NCI-H524 treated with DMSO at 0.1 percent for 48 hours (cell line): Measurements from ENCODE around the gene RANBP6.

Experiments
- DNase-seq: peaks from one replicate; lab custom pipeline; 2025; lab: John Stamatoyannopoulos, UW

The RANBP6 gene

DNA sequence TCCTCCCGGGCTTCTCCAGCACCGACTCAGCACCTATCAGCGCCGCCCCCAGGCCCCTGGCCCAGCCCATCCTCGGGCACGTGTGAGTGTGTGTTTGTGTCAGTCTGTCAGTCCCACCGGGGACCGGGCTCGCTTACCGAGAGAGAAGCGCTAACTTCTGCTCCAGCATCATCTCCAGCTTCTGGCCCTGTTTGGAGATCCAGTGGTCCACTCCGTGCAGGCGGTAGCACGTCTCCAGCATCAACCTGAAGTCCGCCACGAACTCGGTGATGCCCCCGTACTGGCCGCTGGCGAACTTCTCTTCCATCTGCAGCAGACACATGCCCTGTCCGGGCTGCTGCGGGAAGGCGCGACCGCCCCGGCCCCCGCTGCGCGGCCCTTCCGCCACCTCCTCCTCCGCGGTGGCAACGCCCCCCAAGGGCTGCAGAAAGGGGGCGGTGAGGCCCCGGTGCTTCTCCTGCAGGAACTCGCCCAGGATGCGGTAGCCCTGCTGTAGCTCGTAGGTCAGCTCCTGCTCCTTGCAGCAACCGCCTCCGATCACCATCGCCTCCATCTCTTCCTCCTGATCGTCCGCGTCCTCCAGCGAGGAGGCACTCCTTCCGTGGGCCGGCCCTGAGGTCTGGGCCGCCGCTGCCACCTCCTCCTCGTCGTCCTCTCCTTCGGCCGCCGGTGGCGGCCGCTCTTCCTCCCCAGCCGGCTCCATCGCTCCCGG, 8.2 kb downstream of the RANBP6 start:
- no peak for DNase-seq

DNA sequence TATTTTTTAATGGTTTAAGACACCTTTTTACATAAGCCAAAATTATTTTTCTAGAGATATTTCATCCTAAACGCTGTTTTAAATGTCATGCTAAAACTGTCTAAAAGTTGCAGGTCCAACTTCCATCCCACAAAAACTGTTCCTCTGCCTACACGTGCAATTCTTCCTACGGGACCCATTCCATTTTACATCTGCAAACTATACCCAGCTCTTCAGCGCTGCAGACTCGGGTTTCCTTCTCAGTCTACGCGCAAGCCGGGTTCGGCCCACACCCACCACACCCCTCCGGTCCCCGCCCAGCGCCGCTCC, 8.7 kb downstream of the RANBP6 start:
- DNase-seq: peak; percentile 29

DNA sequence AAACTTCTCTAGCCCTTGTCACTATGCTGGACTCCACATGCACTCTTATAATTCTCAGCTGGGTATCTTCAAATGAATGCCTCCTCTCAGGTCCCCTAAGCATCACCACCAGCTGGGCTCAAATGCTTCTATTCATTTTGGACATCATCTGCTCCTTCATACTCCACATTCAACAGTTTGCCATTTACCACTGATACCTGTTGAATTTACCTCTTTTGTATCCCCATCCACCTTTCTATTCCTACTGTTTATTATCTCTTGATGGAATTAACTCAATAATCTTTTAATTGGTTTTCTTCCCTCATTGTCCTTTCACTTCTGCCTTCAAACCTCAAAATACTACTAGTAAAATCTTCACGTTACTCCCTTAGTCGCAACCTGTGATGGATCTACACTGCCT, 14.5 kb downstream of the RANBP6 start:
- DNase-seq: no peak

DNA sequence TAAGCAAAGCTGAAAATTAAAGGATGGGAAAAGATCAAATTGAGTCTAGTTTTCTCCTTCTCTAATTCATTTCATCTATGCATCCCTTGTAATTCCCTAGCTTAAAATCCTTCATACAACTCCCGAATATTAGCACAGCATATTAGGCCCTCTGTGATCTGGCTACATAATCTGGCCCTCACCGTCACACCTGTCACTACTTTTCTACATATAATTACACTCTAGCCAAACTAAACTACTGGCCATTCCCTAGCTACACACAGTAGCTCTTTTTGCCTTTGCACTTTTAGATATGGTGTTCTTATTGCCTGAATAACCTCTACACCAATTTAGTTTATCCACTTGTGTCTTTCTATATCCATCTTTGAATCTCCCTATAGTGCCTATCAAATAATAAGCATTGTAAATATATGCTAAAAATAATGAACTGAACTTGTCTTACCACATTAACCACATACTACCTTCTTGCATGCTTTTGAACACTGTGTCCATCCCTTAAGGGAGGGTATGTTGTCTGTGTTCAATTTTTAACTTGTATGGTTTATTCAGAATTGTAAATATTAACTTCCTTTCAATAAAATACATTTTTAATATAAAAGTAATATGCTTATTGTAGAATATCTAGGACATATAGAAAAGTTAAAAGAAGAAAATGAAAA, 15.9 kb downstream of the RANBP6 start:
- DNase-seq: peak; percentile 40

DNA sequence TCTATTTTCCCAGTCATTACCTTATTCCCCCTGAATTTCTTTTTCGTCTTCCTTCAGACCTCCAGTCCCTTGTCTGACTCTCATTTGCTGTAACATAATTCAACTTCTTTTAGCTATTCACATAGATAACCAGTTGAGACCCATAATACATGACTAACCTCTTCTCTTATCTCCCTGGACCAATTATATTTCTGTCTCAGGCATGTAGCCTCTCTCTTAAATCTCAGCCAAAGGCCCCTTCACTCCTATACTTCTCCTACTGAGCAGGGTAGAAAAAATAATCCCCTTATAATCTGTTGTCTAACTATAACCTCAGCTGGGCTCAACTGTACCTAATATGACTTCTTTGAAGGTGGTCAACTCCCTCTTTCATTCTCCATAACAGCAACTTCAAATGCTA, 20.9 kb downstream of the RANBP6 start:
- DNase-seq: no peak

DNA sequence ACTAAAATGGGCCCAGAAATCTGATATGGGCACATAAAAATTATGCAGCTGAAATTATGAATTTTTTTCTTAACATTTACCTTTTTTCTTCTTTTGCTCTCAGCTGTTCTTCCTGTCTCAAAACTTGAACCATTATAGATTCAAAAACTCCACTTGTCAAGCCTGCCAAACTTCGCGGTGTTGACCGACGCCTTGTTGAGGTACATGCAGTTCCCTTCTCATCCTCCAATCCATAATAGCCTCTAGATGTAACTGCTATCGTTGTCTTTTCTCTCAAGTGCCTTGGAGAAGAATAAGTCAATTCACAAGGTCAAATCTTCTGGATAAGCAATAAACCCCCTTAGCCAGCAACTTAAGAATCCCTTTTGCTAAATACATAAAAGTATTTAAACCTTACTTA, 27.2 kb downstream of the RANBP6 start:
- no peak for DNase-seq

DNA sequence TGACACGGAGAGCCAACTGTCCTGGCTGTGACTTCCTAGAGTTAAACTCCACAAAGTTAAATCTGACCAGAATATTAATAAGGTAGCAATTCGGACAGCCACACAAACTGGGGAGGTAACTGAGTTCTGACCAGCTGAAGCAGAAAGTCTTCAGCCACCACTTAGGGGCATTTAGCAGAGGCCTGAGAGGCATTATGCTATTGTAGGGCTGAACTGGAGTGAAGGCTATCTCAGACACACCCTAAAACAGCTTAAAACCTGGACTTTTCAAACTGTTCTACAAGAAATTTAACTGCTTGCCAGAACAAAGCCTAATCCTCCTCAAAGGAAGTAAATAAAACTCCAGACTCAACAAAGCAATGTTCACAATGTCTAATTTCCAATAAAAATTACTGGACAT, 32.4 kb downstream of the RANBP6 start:
- no peak for DNase-seq

DNA sequence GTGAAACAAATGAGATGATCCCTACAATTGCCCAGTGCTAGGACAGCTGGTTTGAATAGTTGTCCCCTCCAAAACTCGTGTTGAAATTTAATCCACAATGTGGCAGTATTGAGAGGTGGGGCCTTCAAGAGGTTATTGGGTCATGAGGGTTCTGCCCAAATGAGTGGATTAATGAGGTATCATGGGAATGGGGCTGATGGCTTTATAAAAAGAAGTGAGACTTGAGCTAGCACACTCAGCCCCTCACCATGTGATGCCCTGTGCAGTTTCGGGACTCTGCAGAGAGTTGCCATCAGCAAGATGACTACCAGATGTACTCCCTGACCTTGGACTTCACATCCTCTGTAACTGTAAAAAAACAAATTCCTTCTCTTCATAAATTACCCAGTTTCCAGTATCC, 33.1 kb downstream of the RANBP6 start:
- no peak for DNase-seq

DNA sequence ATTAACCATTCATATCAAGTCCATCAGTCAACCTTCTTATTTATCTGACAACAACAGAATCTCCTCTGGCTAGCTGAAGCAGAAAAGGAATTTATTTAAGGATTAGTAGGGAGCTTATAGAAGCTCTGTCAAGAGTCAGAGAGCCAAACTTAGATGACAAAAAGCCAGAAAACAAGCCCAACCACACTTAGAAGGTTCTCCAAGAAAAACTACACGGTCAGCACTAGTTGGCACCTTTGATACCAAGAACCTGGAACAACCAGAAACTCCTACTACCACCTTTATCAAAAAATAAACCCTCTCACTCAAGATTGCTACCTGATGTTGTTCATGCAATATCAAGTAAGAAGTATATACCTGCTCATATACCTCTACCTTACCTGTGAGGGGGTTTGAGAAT, 36.9 kb downstream of the RANBP6 start:
- DNase-seq: no peak

DNA sequence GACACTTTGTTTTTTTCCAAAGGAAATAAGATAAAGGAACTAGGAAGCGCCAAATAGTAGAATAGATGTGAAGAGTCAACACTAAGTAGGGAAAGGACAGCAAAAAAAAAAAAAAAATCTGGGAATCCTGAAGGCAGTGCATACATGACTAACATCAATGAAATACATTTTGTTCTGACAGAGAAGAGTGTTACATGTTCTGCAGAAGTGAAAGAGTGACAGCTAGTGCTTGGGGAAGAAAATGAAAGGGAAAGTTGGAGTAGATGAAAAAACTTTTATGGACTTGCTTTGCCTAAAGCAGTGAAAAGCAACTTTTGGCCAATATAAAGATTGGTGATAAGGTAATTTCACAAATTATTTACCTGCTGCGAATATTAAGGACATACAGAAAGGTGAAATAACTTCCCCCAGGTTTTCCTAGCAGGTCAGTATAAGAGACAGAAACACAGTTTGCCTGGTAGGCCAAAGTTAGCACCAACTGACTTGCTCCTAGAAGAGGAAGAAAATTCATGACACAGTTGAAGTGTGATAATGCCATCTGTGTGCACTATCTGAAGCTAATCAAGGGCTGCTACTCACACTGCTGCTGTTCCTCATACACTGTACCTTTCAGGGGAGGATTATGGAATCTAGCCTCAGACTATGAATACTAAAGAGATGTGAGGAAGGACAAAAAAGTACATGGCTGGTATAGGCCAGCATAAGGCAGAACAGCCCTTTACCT, 38.6 kb downstream of the RANBP6 start:
- DNase-seq: no peak

DNA sequence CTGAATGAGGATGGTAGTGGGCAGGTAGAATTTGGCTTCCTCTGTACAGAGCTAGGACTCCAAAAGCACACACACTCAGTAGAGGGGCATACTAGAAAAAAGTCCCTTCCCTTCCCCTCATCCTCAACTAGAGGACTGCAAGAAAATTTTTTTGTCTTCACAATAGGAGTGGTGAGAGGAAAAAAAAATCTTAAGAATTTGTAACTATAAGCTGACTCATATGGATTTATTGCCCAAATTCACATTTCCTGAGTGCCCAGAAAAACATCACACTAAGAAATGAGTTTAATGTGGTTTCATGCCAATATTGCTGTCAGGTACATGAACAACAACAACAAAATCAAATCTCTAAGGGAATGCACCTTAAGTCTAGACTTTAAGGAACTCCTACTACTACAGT, 43.7 kb downstream of the RANBP6 start:
- DNase-seq: no peak
